H1 (cell line): ENCODE results near the gene UBE2E2.

Experiments
- CTCF ChIP-seq, 3 experiments: IDR thresholded peaks; 1 replicate in 2 of 3; 2 replicates in 1 of 3; pipeline versions ENCODE4 v1.5.1 to v1.6.1; 2011; ENCODE audit warnings: low read length in 3 of 3, mild to moderate bottlenecking in 3 of 3, inconsistent platforms in 2 of 3, low read depth in 1 of 3, moderate library complexity in 1 of 3; ENCODE audit not compliant: insufficient read depth in 1 of 3; ENCODE audit errors: control extremely low read depth in 1 of 3
- EZH2 ChIP-seq: fragments of 200-600 bp; sonication (generic); IDR thresholded peaks from 2 replicates; pipeline ENCODE4 v1.7.1; 2012; ENCODE audit warnings: low read depth, mild to moderate bottlenecking, moderate library complexity, low read length, inconsistent platforms; ENCODE audit not compliant: severe bottlenecking
- RAD21 ChIP-seq, 2 experiments: IDR thresholded peaks in 1 of 2; conservative IDR thresholded peaks in 1 of 2; 2 replicates each; pipeline ENCODE4 v1.6.1; 2011; ENCODE audit warnings: low read depth in 2 of 2, low read length in 2 of 2, improper control_type of control experiment in 1 of 2, inconsistent platforms in 1 of 2, mild to moderate bottlenecking in 1 of 2, moderate library complexity in 1 of 2
- TBP ChIP-seq: IDR thresholded peaks from 2 replicates; pipeline ENCODE4 v1.6.1; 2011; ENCODE audit warnings: low read depth, low read length, improper control_type of control experiment
- YY1 ChIP-seq: IDR thresholded peaks from 2 replicates; pipeline ENCODE4 v1.6.1; 2011; ENCODE audit warnings: low read depth, mild to moderate bottlenecking, low read length
- ZNF274 ChIP-seq: IDR thresholded peaks from 2 replicates; pipeline ENCODE4 v1.7.0; 2012; ENCODE audit warnings: low read length, borderline replicate concordance; ENCODE audit errors: extremely low read depth

- no peak for TF ChIP-seq EZH2
- no peak for TF ChIP-seq YY1
- TF ChIP-seq CTCF (IDR thresholded peaks at IDR 0.05; ENCODE audit: control extremely low read depth in 1 of 3, insufficient read depth in 1 of 3, low read depth in 1 of 3, low read length in 3 of 3): no peak
- no peak for TF ChIP-seq RAD21 (IDR thresholded peaks at IDR 0.05 in 1 of 2, conservative IDR thresholded peaks at IDR 0.05 in 1 of 2; ENCODE audit: low read depth in 2 of 2, low read length in 2 of 2)
- TF ChIP-seq TBP: no peak
- no peak for TF ChIP-seq ZNF274
Observed at GRCh38 chr3:23450051-23450450, 246.9 kb downstream of the UBE2E2 start.
